ENCODE data around the gene SSMEM1.
"Not testable (repeated sequence)": the region's sequence is repeated elsewhere in the genome, so short reads cannot be mapped to it uniquely, and the experiment has no call there.

Gene SSMEM1

DNA sequence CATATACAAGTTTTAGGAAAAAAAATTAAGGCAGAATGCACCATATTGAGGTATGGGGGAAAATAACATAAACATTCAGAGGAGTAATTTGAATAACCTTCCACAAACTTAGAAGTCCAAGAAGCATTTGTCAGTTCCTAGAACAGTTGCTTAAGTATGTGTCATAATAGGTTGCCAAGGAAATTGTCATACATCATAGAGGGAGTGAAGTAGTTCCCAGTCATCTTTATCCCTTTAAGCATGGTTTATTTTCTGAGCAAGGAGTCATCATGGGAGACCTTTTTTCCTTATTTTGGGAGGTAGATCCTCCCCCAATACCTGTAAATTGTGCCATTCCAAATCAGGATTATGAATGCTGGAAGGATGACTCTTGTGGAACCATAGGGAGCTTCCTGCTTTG, at the start of gene SSMEM1:
Gene SSMEM1 (plus strand): TSS at position 219 of the 400 bp plus-strand sequence. CDS start 51 bp downstream, at position 270.
- DNase-seq = no peak

- no peak for DNase-seq
These were observed 47.6 kb upstream of the SSMEM1 start for GRCh38 chr7:130160023-130160422.

GRCh38 chr7:130160455-130160854, 47.2 kb upstream of the SSMEM1 start:
- DNase-seq = no peak

DNA sequence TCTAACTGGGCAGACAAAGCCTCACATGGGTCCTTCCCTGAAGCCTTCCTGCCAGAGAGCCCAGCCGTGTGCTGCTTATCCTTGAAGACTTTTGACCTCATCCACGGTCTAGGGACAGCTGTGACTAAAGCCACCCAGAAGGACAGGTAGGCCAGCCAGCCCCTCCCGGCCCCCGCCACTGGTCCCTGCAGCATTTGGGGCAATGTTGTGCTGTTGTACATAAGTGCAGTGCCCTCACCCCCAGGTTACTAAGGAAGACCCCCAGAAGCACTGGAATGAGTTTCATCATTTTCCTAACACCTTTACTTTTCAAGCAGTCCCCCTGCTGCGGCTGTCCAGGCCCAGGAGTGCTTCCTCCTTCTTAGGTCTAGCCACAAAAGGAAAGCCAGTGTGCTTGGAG, 45.5 kb upstream of the SSMEM1 start:
- DNase-seq = no peak

DNA sequence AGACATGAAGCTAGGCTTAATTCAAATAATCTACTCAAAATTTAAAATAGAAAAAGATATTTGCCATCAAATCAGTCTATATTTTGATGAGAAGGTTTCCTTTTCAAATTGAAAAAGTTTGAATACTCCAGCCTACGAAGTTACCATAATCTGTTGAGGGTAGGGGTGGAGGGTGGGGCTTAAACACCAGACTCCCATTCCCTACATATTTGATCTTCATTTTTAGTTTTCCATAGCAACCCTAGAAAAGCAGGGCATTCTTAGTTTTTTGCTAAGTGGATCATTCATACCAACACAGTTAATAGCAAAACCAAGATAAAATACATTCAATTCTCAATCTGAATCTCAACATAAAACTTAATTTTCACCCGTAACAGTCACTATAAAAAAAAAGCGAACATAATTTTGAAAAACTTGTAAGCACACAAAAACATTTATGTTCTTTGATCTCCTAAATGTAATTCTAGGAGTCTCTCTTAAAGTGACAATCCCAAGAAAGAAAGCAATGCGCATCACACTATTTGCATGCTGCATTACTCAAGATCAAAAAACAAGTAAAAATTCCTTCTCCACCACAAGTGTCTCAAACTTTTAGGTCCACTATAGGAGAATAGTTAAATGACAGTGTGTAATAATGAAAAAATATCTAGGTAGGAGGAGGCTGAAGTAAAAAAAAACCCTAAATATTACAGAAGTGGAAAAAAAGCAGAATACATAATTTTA, 33.3 kb upstream of the SSMEM1 start:
- DNase-seq = no peak

DNA sequence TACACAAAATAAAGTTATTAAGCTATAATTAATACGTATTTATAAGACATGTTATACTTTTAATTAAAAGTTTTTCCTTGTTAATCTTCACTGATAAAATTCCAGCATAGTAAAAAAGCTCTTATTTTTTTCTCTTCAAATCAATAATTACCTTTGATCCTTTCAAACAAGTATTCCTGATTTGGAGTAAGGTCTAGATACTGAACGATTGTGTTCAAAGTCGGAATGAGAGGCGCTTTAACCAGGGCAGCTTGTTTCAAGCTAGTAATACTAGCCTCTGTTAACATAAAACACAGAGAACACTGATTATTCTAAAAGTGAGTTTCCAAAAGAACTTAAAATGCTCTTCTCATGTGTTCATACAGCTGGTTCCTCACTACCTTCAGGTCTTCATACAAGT, 29.4 kb upstream of the SSMEM1 start:
- DNase-seq = no peak

- no peak for DNase-seq
These were observed 28.0 kb upstream of the SSMEM1 start for GRCh38 chr7:130179631-130180030.

DNA sequence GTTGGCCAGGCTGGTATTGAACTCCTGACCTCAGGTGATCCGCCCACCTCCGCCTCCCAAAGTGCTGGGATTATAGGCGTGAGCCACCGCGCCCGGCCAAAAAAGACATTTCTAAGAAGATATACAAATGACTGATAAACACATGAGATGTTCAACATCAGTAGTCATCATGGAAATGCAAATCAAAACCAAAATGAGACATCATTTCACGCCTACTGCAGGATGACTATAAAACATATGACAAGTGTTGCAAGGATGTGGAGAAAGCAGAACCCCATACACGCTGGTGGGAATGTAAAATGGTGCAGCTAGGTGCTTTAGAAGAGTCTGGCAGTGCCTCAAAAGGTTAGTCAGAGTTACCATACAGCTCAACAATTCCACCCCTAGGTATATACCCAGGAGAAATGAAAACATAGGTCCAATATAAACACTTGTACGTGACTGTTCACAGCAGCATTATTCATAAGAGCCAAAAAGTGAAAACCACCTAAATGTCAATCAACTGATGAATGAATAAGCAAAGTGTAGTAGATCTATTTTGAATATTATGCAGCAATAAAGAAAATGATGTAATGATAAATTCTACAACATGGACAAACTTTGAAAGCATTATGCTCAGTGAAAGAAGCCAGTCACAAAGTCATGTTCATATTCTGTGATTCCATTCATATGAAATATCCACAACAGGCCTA, 26.9 kb upstream of the SSMEM1 start:
- DNase-seq = no peak

DNA sequence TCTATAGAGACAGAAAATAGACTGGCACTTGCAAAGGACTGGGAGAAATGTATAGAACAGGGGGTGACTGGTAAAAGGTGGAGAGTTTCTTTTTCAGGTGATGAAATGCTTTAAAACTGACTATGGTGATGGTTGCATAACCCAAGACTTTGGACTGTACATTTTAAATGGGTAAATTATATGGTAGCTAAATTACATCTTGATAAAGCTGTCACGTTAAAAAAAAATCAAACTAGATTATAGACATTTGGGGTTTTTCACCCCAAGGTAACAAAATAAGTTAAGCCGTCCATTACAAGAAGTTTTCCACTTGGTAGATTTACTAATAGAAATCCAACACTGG, 26.4 kb upstream of the SSMEM1 start:
- no peak for DNase-seq

GRCh38 chr7:130182990-130183389, 24.7 kb upstream of the SSMEM1 start:
- no peak for DNase-seq

GRCh38 chr7:130184349-130184748, 23.3 kb upstream of the SSMEM1 start:
- DNase-seq = not testable (repeated sequence)

DNA sequence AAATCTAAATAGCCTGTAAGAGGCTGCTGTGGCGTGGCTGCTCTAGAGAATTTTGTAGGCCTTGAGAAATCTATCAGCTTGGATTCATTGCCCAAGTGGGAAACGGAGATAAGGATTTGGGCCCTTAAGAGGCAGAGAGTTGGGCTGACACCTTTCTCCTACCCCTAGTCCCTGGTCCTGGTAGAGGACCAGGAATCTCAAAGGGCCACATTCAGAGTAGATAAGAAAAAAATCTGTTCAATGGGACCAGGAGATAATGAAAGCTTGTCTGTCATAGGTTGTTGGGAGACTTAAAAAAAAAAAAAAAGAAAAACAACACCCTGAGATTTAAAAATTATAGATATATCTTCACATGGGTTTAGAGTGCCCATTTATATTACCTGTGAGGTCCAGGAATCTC, 20.3 kb upstream of the SSMEM1 start:
- no peak for DNase-seq

GRCh38 chr7:130189343-130189742, 18.3 kb upstream of the SSMEM1 start:
- DNase-seq = no peak

DNA sequence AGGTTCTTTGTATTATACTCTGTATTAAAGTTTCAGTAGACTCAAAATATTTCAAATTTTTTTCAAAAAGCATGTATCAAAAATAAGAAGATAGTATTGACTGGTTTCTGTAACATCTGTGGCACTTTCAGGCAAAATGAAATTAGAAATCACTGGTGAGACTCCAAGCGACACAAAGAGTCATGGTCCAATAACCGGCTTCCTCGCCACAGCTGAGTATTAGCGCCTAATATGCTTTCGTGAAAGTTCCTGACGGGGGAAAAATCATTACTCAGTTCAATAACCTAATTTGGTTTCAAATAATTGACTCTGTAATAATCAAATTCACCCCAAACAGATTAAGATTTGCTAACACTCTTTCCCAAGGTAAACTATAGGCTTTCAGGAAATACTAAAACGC, 15.9 kb upstream of the SSMEM1 start:
- DNase-seq = no peak

GRCh38 chr7:130195396-130195795, 12.3 kb upstream of the SSMEM1 start:
- no peak for DNase-seq

DNA sequence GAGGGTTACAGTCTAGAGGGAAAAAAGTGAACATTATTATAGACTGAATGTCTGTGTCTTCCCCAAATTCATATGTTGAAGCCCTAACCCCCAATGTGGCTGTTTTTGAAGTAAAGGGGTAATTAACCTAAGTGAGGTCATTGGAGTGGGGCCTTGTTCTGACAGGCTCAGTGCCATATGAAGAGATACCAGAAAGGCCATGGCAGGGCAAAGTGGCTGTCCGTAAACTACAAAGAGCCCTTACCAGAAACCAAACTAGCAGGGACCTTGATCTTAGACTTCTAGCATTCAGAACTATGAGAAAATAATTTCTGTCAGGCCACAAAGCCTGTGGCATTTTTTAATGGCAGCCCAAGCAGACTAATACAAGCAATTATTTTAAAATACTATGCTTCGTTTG, 11.2 kb upstream of the SSMEM1 start:
- no peak for DNase-seq

DNA sequence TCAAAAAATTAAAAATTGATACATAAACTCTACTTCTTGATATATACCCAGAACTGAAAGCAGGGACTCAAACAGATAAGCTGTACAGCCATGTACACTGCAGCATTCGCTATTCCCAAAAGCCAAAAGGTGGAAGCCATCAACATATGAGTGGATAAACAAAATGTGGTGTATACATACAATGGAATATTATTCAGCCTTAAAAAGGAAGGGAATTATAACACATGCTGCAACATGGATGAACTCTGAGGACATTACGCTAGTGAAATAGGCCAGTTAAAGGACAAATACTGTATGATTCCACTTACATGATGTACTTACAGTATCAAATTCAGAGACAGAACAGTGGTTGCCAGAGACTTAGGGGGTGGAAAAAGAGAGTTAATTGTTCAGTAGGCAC, 10.6 kb upstream of the SSMEM1 start:
- no peak for DNase-seq

- DNase-seq = no peak
These were observed 5.9 kb upstream of the SSMEM1 start for GRCh38 chr7:130201796-130202195.

DNA sequence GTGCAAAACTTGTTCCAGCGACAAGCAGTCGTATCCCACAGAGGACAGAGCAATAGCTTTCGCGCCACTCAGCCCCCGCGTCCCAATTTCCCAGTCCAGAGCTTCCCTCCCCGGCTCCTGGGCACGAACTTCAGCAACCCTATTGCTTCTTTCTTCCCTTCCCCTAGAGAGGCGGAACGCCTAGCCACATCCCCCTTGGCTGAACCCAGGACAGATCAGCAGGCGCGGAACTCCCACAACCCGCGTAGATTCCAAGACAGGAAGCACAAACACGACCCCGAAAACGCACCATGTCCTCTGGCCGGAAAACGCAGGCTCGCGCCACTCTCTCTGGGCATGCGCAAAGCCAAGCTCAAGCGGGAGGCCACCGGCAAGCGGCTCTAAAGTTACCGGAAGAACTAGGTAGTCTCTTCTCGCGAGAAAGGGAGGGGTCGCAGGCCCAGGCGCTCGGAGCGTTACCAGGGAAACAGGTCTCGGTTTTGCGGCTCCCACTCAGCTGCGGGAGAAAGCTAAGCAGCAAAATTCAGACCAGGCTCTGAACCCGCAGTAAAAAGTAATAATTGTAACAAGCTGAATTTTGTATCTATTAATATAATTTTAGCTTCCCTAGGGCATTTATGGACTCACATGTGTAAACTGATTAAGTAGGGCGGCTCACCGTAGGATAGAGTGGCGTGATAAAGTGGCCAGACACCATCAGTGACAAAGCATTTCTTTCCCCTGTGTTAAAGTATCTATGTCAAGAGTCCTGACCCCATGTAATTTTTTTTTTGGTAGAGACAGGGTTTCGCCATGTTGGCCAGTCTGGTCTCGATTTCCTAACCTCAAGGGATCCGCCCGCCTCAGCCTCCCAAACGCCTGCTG, 2.3 kb upstream of the SSMEM1 start, which contains the start of gene TMEM209:
Gene TMEM209 (minus strand): TSS at position 323 of the 864 bp plus-strand sequence. CDS start 31 bp downstream, at position 292.
- peak; percentile 97 for DNase-seq

DNA sequence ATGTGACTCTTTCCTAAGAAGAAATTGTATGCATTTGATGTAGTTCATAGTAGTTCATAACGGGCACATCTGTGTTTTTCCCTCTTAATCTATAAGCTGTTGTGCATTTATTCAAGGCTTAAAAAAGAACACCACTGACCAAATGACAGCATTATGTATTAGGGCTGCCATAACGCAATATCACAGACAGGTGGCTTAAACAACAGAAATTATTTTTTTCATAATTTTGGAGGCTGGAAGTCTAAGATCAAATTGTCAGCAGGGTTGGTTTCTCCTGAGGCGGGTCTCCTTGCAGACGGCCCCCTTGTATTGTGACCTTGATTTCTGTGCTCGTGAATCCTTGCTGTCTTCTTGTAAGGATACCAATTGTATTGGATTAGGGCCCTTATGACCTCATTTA, 627 bp upstream of the SSMEM1 start:
- no peak for DNase-seq

DNA sequence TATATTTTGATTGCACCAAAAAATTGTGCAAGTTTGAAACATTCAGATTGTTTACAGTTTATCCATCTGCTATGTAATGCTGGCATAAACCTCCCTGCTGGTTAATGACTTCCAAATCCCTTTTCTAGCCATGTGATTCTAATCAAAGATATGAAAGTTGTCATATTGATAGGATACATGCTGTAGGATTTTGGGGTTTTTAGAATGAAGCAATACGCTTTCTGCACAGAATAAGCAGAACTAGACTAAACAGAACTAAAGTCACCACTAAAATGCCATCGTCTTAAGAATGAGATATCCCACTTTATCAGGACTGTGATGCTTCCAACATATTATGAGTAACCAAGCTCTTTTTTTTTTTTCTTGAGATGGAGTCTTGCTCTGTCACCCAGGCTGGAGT, 856 bp downstream of the SSMEM1 start:
- no peak for DNase-seq

- DNase-seq = no peak
These were observed 2.7 kb downstream of the SSMEM1 start for GRCh38 chr7:130210181-130210935.

- DNase-seq = no peak
These were observed 6.2 kb downstream of the SSMEM1 start for GRCh38 chr7:130213828-130214227.

All from CD4-positive, alpha-beta T cell treated with Interleukin-17A for 1 hour (primary cell).